ENCODE measurements around the gene PSMA5. TPM values are rescaled to one million over a fixed set of nuclear protein-coding genes. Genes with fewer than 3 reads are reported as not detected.

The PSMA5 gene
- total and polyA plus RNA-seq, 2 of the 13 experiments (the other 11 are each of a cell fraction or from before 2014, with no cell fraction given), result 140 to 169 TPM

GRCh38 chr1:109388884-109389637 lies 37.2 kb downstream of the PSMA5 start:
- peaks cover 0 to 11% of the 10 kb centered on the region in 2 experiments; a peak in 2 of 5 replicates for H3K36me3 ChIP-seq (replicated peaks in 1 of 2; ENCODE audit: control insufficient read depth in 1 of 2, insufficient read depth in 2 of 2, low read length in 2 of 2)
- DNase-seq (ENCODE audit: low spot score) (no peak), FAIRE-seq (no peak), ATAC-seq (no peak)
- ChIA-PET POLR2A (interaction anchor here (0.9 to 1.6 kb wide), 2 partner anchors 9 to 10 kb away, joined by 3 to 4 read pairs; no protein-coding TSS in a partner anchor), CTCF (ENCODE audit: low intra/inter-chr PET ratio, low total read pairs) (no interaction called here)
- H3K27me3 ChIP-seq (ENCODE audit: control insufficient read depth in 1 of 2, insufficient read depth in 2 of 2, low read length in 2 of 2), result no peaks in the 10 kb centered on the region
- peak overlapping the region; percentile 82 for H3K4me2 ChIP-seq (ENCODE audit: low read depth, low read length)
- BruUV-seq (replicated peaks), result no TSS peak
- no peak overlapping the region for H2AFZ ChIP-seq (ENCODE audit: low read length)
- H4K20me1 ChIP-seq (ENCODE audit: insufficient read depth, low read length), result no peaks in the 10 kb centered on the region
- no peak overlapping the region for H3K27ac ChIP-seq (ENCODE audit: extremely low read length, insufficient read depth, low read length)
- no peak overlapping the region for H3K9ac ChIP-seq (ENCODE audit: insufficient read depth, low read depth, low read length)
- H3K4me3 ChIP-seq (replicated peaks in 1 of 3; ENCODE audit: insufficient read depth in 1 of 3, low read depth in 2 of 3, low read length in 3 of 3), result no peak overlapping the region
- TF ChIP-seq ATF7-NPFF (CRISPR knock-in tag; IDR thresholded peaks at IDR 0.05; ENCODE audit: low read depth) (no peak), SSRP1 (CRISPR knock-in tag; IDR thresholded peaks at IDR 0.05) (no peak), ZNF777 (CRISPR knock-in tag; IDR thresholded peaks at IDR 0.05) (no peak), HNRNPK (IDR thresholded peaks at IDR 0.05; ENCODE audit: low read depth, low read length, poor library complexity, severe bottlenecking) (no peak), KMT2A (CRISPR knock-in tag; IDR thresholded peaks at IDR 0.05) (no peak), ZNF121 (CRISPR knock-in tag; IDR thresholded peaks at IDR 0.05) (no peak), DNMT3B (CRISPR knock-in tag; conservative IDR thresholded peaks at IDR 0.05) (no peak), AHR (CRISPR knock-in tag; IDR thresholded peaks at IDR 0.05) (no peak), RBM39 (IDR thresholded peaks at IDR 0.05; ENCODE audit: low read depth, low read length, poor library complexity, severe bottlenecking) (no peak), ZNF549 (CRISPR knock-in tag; IDR thresholded peaks at IDR 0.05) (no peak), ZFX (CRISPR knock-in tag; IDR thresholded peaks at IDR 0.05; ENCODE audit: low read depth) (no peak), PRPF4 (IDR thresholded peaks at IDR 0.05; ENCODE audit: low read depth, low read length, poor library complexity, severe bottlenecking) (no peak), HOXA7 (CRISPR knock-in tag; IDR thresholded peaks at IDR 0.05) (no peak)
- no peaks in the 10 kb centered on the region for H3K9me3 ChIP-seq (ENCODE audit: low read length)
- intact Hi-C loops (cut with micrococcal nuclease; ENCODE audit: unreplicated experiment) (no loop called here), in situ Hi-C loops (cut with HindIII; ENCODE audit: extremely low pct_ligation_motif_present, low pct_unique_long_range_greater_than_20kb) (no loop called here)
- peaks cover 92% of the 10 kb centered on the region for H3K4me1 ChIP-seq (ENCODE audit: insufficient read depth, low read length)
- WGBS (ENCODE audit: low lambda C conversion rate), result 91% methylated on average over 5 of the region's 7 CpGs
- peaks cover 88% of the 10 kb centered on the region for H3K79me2 ChIP-seq (ENCODE audit: insufficient read depth, low read length)
